Cardiac septum (tissue), 1 donor: ENCODE data around the gene PIK3IP1. TPM values are rescaled to one million over a fixed set of nuclear protein-coding genes. Genes with fewer than 3 reads are reported as not detected.
"Not testable (repeated sequence)": the region's sequence is repeated elsewhere in the genome, so short reads cannot be mapped to it uniquely, and the experiment has no call there.

Source experiments
- DNase-seq: peaks from one replicate; pipeline ENCODE4 v3.0.0-alpha.2; 2020; ENCODE audit warnings: low spot score
- intact Hi-C: fragments of 100-400 bp; cut with DNase I; formaldehyde crosslinking; loops from one replicate; pipeline ENCODE4 v1.14.0; 2022
- total RNA-seq: library from RNA; stranded (reverse); fragmentation: NEBNext Ultra II Directional; extraction: Animal tissue kit (Norgen Biotek cat#: 25700); gene quantifications from one replicate; pipeline ENCODE4 v1.2.1, GENCODE V29; 2021
- donor health status: DM: no; HTN: no; CAD: no.

PIK3IP1 gene
- total RNA-seq, 1 donor from 2014 or later, result 10.5 TPM

GRCh38 chr22:31268281-31268680, 24.0 kb downstream of the PIK3IP1 start:
- DNase-seq, result no peak
- intact Hi-C loops, result no loop called here

GRCh38 chr22:31263896-31264640, 28.2 kb downstream of the PIK3IP1 start:
- no peak for DNase-seq
- intact Hi-C loops, result no loop called here

DNA sequence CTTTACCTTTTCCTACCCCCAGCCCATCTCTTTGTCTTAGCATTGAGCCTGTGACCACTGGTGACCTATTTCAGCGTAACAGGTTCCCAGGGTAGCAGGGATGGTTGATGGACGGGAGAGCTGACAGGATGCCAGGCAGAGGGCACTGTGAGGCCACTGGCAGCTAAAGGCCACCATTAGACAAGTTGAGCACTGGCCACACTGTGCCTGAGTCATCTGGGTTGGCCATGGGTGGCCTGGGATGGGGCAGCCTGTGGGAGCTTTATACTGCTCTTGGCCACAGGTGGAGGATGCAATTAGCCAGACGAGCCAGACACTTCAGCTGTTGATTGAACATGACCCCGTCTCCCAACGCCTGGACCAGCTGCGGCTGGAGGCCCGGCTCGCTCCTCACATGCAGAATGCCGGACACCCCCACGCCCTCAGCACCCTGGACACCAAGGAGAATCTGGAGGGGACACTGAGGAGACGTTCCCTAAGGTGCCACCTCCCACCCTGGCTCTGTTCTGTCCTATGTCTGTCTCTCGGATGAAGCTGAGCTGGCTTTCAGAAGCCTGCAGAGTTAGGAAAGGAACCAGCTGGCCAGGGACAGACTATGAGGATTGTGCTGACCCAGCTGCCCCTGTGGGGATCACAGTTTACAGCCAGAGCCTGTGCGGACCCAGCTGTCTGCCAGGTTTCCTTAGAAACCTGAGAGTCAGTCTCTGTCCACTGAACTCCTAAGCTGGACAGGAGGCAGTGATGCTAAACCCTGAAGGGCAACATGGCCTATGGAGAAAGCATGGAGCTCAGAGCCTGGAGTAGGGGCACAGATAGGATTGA, 29.8 kb downstream of the PIK3IP1 start:
- intact Hi-C loops, result no loop called here
- peak; percentile 63 for DNase-seq

- intact Hi-C loops, result no loop called here
- no peak for DNase-seq
These were observed 31.8 kb downstream of the PIK3IP1 start for GRCh38 chr22:31260474-31260856.

DNA sequence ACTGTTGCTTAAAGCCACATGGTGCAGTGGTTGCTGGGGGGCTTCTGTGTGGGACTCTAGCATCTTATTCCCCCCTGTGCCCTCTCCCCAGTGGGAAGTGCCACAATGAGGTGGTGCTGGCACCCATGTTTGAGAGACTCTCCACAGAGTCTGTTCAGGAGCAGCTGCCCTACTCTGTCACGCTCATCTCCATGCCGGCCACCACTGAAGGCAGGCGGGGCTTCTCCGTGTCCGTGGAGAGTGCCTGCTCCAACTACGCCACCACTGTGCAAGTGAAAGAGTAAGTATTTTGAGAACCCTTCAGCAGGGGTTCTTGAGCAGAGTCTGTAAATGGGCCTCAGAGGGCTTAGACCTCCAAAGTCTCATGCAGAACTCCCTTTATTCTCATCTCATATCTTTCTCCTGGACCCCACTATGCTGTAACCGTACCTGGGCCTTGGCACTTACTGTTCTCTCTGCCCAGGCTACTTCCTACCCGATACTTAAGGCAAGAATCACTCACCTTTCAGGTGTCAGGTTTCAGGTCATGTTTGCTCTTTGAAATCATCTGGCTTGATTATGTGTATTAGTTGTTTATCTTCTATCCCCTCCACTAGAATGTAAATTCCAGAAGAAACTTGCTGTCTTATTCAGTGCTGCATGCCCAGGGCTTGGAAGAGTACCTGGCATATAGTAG, 32.4 kb downstream of the PIK3IP1 start:
- intact Hi-C loops, result no loop called here

DNA sequence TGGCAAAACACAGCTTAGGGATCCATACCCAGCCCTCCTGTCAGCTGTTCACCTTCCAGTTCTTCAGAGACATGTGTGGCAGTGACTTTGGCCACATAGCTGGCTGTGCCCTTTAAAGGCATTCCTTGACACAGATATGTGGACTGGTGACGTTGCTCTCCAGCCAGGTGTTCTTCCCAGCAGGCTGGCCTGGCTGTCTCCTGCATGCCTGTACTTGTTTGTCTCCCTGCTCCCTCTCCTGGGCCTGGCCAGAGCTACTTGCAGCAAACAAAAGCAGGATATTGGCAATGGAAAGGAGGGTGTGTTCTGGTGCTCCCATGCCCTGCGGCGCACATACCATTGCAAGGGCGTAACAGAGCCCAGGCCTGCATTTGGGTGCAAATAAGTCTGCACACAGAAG, 38.3 kb downstream of the PIK3IP1 start:
- intact Hi-C loops, result no loop called here
- peak; percentile 74 for DNase-seq

More for the DNA sequence above, 32.4 kb downstream of the PIK3IP1 start:
- DNase-seq, result no peak

GRCh38 chr22:31250740-31251600, 41.3 kb downstream of the PIK3IP1 start:
- peak; percentile 59 for DNase-seq
- intact Hi-C loops, result no loop called here

DNA sequence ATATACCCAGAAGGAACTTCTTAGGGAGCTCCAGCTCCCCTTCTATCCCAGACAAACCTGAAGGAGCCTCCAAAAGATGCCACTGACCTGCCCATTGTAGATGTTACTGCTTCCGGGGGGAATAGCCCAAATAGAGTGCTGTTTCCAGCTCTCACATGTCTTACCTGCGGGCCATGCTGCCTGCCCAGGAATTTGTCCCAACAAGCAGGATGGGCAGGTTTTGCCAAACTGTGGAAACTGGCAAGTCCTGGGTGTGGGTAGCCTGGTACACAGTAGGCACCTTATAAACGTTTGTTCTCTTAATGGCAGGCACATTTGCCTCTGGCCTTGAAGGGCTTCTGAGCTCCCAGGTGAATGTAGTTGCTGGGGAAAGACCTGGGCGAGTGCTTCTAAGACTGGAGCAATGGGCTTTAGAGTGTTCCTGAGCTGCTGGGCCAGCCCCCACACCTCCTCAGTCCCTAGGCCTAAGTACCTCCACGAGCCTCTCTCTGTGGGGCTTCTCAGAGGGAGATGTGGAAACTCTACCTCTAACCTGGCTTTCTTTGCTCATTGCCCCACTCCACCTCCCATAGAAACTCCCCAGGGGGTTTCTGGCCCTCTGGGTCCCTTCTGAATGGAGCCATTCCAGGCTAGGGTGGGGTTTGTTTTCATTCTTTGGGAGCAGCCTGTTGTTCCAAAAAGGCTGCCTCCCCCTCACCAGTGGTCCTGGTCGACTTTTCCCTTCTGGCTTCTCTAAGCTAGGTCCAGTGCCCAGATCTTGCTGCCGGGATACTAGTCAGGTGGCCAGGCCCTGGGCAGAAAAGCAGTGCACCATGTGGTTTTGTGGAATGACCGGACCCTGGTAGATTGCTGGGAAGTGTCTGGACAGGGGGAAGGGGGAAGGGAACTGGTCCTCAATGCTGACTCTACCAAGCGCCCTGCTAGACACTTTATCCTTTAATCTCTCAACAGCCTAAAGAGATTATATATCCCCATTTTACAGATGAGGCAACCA, 43.0 kb downstream of the PIK3IP1 start:
- intact Hi-C loops, result no loop called here
- peak; percentile 53 for DNase-seq

GRCh38 chr22:31248138-31248745, 44.0 kb downstream of the PIK3IP1 start:
- intact Hi-C loops, result no loop called here
- DNase-seq, result peak; percentile 86

DNA sequence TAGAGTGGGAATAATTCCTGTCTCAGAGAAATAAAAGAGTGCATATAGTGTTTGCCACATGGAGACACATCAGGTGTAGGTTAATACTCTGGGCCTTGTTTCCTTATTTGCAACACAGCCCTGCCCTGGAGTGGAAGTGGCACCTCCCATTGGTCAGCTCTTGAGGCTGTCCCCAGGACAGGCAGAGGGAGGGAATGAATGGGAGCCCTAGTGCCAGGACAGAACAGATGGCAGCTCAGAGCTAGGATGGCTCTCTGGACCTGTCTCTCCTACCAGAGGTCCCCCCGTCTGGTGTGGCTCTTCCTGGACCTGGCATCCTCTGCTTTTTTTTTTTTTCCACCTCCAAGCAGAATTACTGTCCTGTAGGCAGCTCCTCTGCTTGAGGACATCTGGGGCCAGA, 44.6 kb downstream of the PIK3IP1 start:
- intact Hi-C loops, result no loop called here
- DNase-seq, result no peak

- intact Hi-C loops, result no loop called here
These were observed 45.6 kb downstream of the PIK3IP1 start for GRCh38 chr22:31246687-31247086.

DNA sequence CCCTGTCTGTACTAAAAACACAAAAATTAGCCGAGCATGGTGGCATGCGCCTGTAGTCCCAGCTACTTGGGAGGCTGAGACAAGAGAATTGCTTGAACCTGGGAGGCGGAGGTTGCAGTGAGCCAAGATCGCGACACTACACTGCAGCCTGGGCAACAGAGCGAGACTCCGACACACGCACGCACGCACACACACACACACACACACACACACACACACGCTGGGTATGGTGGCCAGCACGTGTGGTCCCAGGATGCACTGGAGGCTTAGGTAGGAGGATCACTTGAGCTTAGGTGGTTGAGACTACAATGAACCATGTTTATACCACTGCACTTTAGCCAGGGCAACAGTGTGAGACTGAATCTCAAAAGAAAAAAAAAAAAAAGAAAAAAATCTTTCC, 46.3 kb downstream of the PIK3IP1 start:
- intact Hi-C loops, DNase-seq: not testable (repeated sequence)

More at GRCh38 chr22:31246687-31247086, 45.6 kb downstream of the PIK3IP1 start:
- no peak for DNase-seq

- DNase-seq, result no peak
- intact Hi-C loops, result no loop called here
These were observed 47.3 kb downstream of the PIK3IP1 start for GRCh38 chr22:31244943-31245451.

GRCh38 chr22:31244046-31244942, 48.0 kb downstream of the PIK3IP1 start:
- DNase-seq, result no peak
- intact Hi-C loops, result no loop called here

- intact Hi-C loops, result no loop called here
- DNase-seq, result no peak
These were observed 48.8 kb downstream of the PIK3IP1 start for GRCh38 chr22:31243339-31244045.

DNA sequence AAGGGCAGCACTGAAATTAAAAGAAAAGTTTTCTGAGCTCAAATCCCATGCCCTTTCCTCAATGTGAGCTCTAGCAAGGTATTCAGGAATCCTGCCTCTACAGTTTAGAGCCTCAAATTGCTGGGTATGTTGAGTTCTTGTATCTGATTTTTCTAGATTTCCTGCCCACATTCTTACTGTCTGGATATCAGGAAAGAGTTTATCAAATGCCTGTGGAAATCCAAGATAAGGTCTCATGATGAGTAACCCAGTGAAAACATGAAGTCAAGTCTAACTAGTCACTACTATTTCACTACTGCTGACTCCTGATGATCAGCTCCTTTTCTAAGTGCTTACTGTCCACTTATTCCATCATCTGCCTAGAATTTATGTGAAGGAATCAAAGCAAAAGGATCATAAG, 50.4 kb downstream of the PIK3IP1 start:
- intact Hi-C loops, result no loop called here
- no peak for DNase-seq
